Osteoblast (primary cell): ENCODE measurements around the gene GCN1. TPM values are rescaled to one million over a fixed set of nuclear protein-coding genes. Genes with fewer than 3 reads are reported as not detected.

ENCODE experiments used
- DNase-seq: peaks from one replicate; pipeline ENCODE4 v3.0.0; 2011; ENCODE audit warnings: low spot score, mixed read lengths; ENCODE audit not compliant: insufficient read length; ENCODE audit errors: missing footprints
- H2AFZ ChIP-seq: 2 replicates; pipeline ENCODE4 v1.6.0; 2011; ENCODE audit warnings: mild to moderate bottlenecking, low read length
- H3K27ac ChIP-seq: 2 replicates; pipeline ENCODE4 v1.5.1; 2011; ENCODE audit warnings: mild to moderate bottlenecking, low read depth, low read length, moderate library complexity
- H3K27me3 ChIP-seq: 2 replicates; pipeline ENCODE4 v1.6.0; 2012; ENCODE audit warnings: mild to moderate bottlenecking, control low read depth, inconsistent platforms, low read length, moderate library complexity; ENCODE audit not compliant: insufficient read depth
- H3K36me3 ChIP-seq: 2 replicates; pipeline ENCODE4 v1.5.1; 2011; ENCODE audit warnings: mild to moderate bottlenecking, low read length, control low read depth, moderate library complexity; ENCODE audit not compliant: insufficient read depth
- H3K4me1 ChIP-seq: 2 replicates; pipeline ENCODE4 v1.5.1; 2011; ENCODE audit warnings: mild to moderate bottlenecking, low read length, control low read depth, moderate library complexity; ENCODE audit not compliant: insufficient read depth
- H3K4me2 ChIP-seq: 2 replicates; pipeline ENCODE4 v1.6.0; 2011; ENCODE audit warnings: mild to moderate bottlenecking, low read length; ENCODE audit not compliant: insufficient read depth
- H3K4me3 ChIP-seq: fragments of 200-600 bp; sonication (generic); 3 replicates; pipeline ENCODE4 v1.5.1; 2012; ENCODE audit warnings: mild to moderate bottlenecking, low read length, inconsistent platforms; ENCODE audit not compliant: insufficient read depth
- H3K79me2 ChIP-seq: 2 replicates; pipeline ENCODE4 v1.6.0; 2012; ENCODE audit warnings: mild to moderate bottlenecking, low read length, control low read depth, inconsistent platforms; ENCODE audit not compliant: insufficient read depth
- H3K9me3 ChIP-seq: 2 replicates; pipeline ENCODE4 v1.5.1; 2011; ENCODE audit warnings: low read depth, low read length, control low read depth
- H4K20me1 ChIP-seq: 2 replicates; pipeline ENCODE4 v1.6.0; 2012; ENCODE audit warnings: mild to moderate bottlenecking, low read length, control low read depth; ENCODE audit not compliant: insufficient read depth
- CTCF ChIP-seq: IDR thresholded peaks from 2 replicates; pipeline ENCODE4 v1.5.1; 2011; ENCODE audit warnings: mild to moderate bottlenecking, low read depth, low read length, moderate library complexity; ENCODE audit errors: extremely low read depth
- total RNA-seq: library from RNA; depleted of rRNA; stranded (reverse); fragments of >200 nt; gene quantifications from 2 replicates; pipeline ENCODE4 v1.2.3, GENCODE V29; 2012

Gene GCN1
- total RNA-seq, 1 donor: 103 TPM

GRCh38 chr12:120085920-120086645 lies 108.4 kb downstream of the GCN1 start:
- Histone ChIP-seq H3K79me2 (no peaks in the 10 kb centered on the region), H3K36me3 (no peaks in the 10 kb centered on the region), H4K20me1 (peaks cover 4% of the 10 kb centered on the region), H3K4me2 (peak overlapping the region; percentile 93), H3K27me3 (no peaks in the 10 kb centered on the region), H3K9me3 (no peaks in the 10 kb centered on the region), H3K4me3 (peak overlapping the region; percentile 74), H2AFZ (no peak overlapping the region), H3K4me1 (peaks cover 10% of the 10 kb centered on the region), H3K27ac (peak overlapping the region; percentile 82)
- no peak for TF ChIP-seq CTCF
- DNase-seq: no peak

DNA sequence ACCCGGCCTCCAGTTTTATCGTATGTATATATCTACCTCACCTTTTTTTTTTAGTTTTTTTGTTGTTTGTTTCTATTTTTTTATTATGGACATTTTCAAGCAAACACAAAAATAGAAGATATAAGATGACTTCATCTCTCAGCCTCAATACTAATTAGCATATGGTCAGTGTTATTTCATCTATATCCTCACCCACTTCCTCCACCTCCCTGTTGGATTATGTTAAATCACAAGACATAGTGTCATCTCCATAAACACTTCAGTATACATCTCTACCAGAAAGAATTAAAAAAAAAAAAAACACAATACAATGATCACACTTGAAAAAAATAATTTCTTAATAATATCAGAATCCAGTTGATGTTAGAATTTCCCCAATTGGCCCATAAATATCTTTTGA lies 112.9 kb downstream of the GCN1 start:
- no peak overlapping the region for H3K4me3 ChIP-seq
- H3K9me3 ChIP-seq: no peaks in the 10 kb centered on the region
- no peak for DNase-seq
- peaks cover 21% of the 10 kb centered on the region for H3K27me3 ChIP-seq
- peaks cover 3% of the 10 kb centered on the region for H3K4me1 ChIP-seq
- TF ChIP-seq CTCF: no peak
- no peaks in the 10 kb centered on the region for H3K36me3 ChIP-seq
- no peak overlapping the region for H2AFZ ChIP-seq
- no peaks in the 10 kb centered on the region for H4K20me1 ChIP-seq
- no peaks in the 10 kb centered on the region for H3K79me2 ChIP-seq
- no peak overlapping the region for H3K27ac ChIP-seq
- no peak overlapping the region for H3K4me2 ChIP-seq

DNA sequence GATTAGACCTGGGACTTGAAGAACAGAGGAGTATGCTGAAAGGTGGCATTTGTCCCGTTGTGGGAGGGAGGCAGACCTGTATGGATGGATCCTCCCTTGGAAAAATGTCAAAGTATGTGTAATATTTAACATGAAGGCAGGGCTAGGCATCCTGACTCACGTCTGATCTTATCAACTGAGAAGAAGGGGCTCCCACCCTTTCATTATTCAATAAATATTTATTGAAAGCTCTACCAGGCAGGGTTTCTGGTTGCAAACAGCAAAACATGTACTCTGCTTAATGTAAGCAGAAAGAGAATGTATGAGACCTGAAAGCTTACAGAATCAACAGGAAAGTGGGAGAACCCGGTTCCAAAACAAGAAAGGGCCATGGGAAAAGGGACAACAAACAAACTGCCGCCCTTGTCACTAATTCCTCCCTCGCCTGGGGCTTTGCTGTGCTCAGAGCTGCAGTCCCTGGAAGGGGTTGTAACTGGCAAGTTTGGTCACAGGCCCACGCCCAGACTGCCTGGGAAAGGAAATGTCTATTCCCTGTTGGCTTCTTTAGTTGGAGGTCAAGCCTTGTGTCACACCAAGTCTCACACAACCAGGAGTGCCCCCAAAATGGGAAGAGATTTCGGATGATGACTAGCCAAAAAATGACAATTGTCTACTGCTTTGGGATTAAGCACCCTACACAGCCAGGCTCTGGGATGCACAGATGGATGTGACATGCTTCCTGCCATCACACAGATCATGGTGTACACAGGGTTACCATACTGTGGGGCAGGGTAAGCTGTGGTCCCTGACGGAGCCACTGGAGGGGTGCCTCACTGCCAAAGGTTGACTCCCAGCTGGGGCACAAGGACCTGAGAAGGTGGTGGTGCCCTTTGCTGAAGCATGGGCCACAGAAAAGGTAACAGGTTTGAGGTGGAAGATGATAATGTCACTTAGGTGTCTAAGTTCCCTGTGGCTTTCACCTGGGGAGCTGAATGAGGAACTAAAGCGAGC lies 114.8 kb downstream of the GCN1 start:
- TF ChIP-seq CTCF: no peak
- H2AFZ ChIP-seq: no peak overlapping the region
- H3K27ac ChIP-seq: no peak overlapping the region
- no peaks in the 10 kb centered on the region for H3K79me2 ChIP-seq
- no peaks in the 10 kb centered on the region for H3K9me3 ChIP-seq
- no peaks in the 10 kb centered on the region for H3K4me1 ChIP-seq
- H3K4me2 ChIP-seq: no peak overlapping the region
- peaks cover 25% of the 10 kb centered on the region for H3K27me3 ChIP-seq
- H4K20me1 ChIP-seq: no peaks in the 10 kb centered on the region
- DNase-seq: peak; percentile 71
- no peak overlapping the region for H3K4me3 ChIP-seq
- no peaks in the 10 kb centered on the region for H3K36me3 ChIP-seq

- Histone ChIP-seq H3K9me3 (no peaks in the 10 kb centered on the region), H3K27ac (no peak overlapping the region), H3K4me2 (no peak overlapping the region), H2AFZ (no peak overlapping the region), H3K36me3 (no peaks in the 10 kb centered on the region), H4K20me1 (no peaks in the 10 kb centered on the region), H3K4me1 (no peaks in the 10 kb centered on the region), H3K27me3 (peaks cover 25% of the 10 kb centered on the region), H3K4me3 (no peak overlapping the region), H3K79me2 (no peaks in the 10 kb centered on the region)
- TF ChIP-seq CTCF: no peak
- no peak for DNase-seq
Measured at GRCh38 chr12:120078868-120079267, 115.6 kb downstream of the GCN1 start.
